GM23248 (cell line): ENCODE measurements around the gene KREMEN1. TPM values are rescaled to one million over a fixed set of nuclear protein-coding genes. Genes with fewer than 3 reads are reported as not detected.

Experiments used
- DNase-seq: peaks from one replicate; pipeline ENCODE4 v3.0.0-alpha.2; 2015
- H2AFZ ChIP-seq: fragments of 200-600 bp; sonication (generic); 2 replicates; pipeline ENCODE4 v1.6.1; 2016; ENCODE audit warnings: antibody characterized with exemption
- H3F3A ChIP-seq: fragments of 200-600 bp; sonication (generic); 2 replicates; pipeline ENCODE4 v1.6.1; 2016; ENCODE audit warnings: mild to moderate bottlenecking, antibody characterized with exemption, mixed run types; ENCODE audit not compliant: insufficient read depth
- H3K27ac ChIP-seq: fragments of 200-600 bp; sonication (generic); 2 replicates; pipeline ENCODE4 v1.5.1; 2016; ENCODE audit warnings: mild to moderate bottlenecking
- H3K27me3 ChIP-seq: fragments of 200-600 bp; sonication (generic); replicated peaks from 2 replicates; pipeline ENCODE4 v1.6.1; 2016; ENCODE audit warnings: mild to moderate bottlenecking; ENCODE audit not compliant: insufficient read depth
- H3K36me3 ChIP-seq: fragments of 200-600 bp; sonication (generic); 2 replicates; pipeline ENCODE4 v1.6.1; 2016; ENCODE audit warnings: low read depth, mild to moderate bottlenecking
- H3K4me1 ChIP-seq: fragments of 200-600 bp; sonication (generic); 2 replicates; pipeline ENCODE4 v1.6.1; 2016; ENCODE audit warnings: mild to moderate bottlenecking; ENCODE audit not compliant: insufficient read depth
- H3K4me2 ChIP-seq: fragments of 200-600 bp; sonication (generic); one replicate; pipeline ENCODE4 v1.6.1; 2016; ENCODE audit warnings: mild to moderate bottlenecking; ENCODE audit not compliant: unreplicated experiment
- H3K4me3 ChIP-seq: fragments of 200-600 bp; sonication (generic); 2 replicates; pipeline ENCODE4 v1.5.1; 2016; ENCODE audit warnings: mild to moderate bottlenecking
- H3K79me2 ChIP-seq: fragments of 200-600 bp; sonication (generic); 2 replicates; pipeline ENCODE4 v1.6.1; 2016; ENCODE audit warnings: mild to moderate bottlenecking; ENCODE audit not compliant: insufficient read depth
- H3K9ac ChIP-seq: fragments of 200-600 bp; sonication (generic); 2 replicates; pipeline ENCODE4 v1.6.1; 2016; ENCODE audit warnings: mild to moderate bottlenecking
- H3K9me2 ChIP-seq: fragments of 200-600 bp; sonication (generic); 2 replicates; pipeline ENCODE4 v1.6.1; 2016; ENCODE audit warnings: mixed run types, mild to moderate bottlenecking, moderate library complexity; ENCODE audit not compliant: insufficient read depth
- H3K9me3 ChIP-seq: fragments of 200-600 bp; sonication (generic); one replicate; pipeline ENCODE4 v1.6.1; 2017; ENCODE audit warnings: low read depth
- H4K20me1 ChIP-seq: fragments of 200-600 bp; sonication (generic); 2 replicates; pipeline ENCODE4 v1.6.0; 2016; ENCODE audit not compliant: insufficient read depth
- EZH2 ChIP-seq: fragments of 200-600 bp; sonication (generic); IDR thresholded peaks from 2 replicates; pipeline ENCODE4 v1.6.1; 2018; ENCODE audit warnings: antibody characterized with exemption, mild to moderate bottlenecking; ENCODE audit not compliant: insufficient read depth, poor library complexity, severe bottlenecking
- EZH2phosphoT487 ChIP-seq: fragments of 200-600 bp; sonication (generic); IDR thresholded peaks from 2 replicates; pipeline ENCODE4 v1.6.1; 2018; ENCODE audit warnings: antibody characterized with exemption, moderate library complexity, mild to moderate bottlenecking, low read depth; ENCODE audit not compliant: insufficient read depth
- WGBS, 2 experiments: methylation state at CpG; one replicate each; pipeline ENCODE4 v1.1.6; 2015 to 2017; ENCODE audit warnings: low lambda C conversion rate in 2 of 2, low coverage in 1 of 2; ENCODE audit errors: missing lambda C conversion rate in 2 of 2; 5-methylcytosine and 5-hydroxymethylcytosine counted together
- in situ Hi-C: fragments of 300-500 bp; cut with MboI; formaldehyde crosslinking; loops from 2 replicates; pipeline ENCODE4 v1.15.0; 2020
- polyA plus RNA-seq: library from polyadenylated mRNA; unstranded; fragments of >200 nt; fragmentation: Nextera tagmentation; extraction: Ambion mirVana; gene quantifications from 2 replicates; pipeline ENCODE4 v1.2.1, GENCODE V29; 2016
- total RNA-seq: library from RNA; depleted of rRNA; stranded (reverse); fragments of >200 nt; shearing (Covaris generic); gene quantifications from 2 replicates; pipeline ENCODE4 v1.2.3, GENCODE V29; 2014

KREMEN1 gene
- total and polyA plus RNA-seq, 2 experiments from 2014 or later: 4.3 to 4.4 TPM

DNA sequence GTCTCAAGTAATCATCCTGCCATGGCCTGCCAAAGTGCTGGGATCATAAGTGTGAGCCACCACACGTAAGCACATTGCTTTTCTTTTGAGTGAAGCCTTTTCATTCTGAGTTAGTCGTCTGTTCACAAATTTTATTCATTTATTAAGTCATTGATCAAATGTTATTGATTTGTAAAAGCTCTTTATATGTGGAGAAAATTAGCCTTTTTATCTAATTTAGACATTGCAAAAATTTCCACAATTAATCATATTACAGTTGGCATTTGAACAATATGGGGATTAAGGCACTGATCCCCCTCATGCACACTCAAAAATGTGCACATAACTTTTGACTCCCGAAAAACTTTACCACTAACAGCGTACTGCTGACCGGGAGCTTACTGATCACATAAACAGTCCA is 125.4 kb downstream of the KREMEN1 start:
- no peaks in the 10 kb centered on the region for H3K4me1 ChIP-seq
- no peak overlapping the region for H2AFZ ChIP-seq
- in situ Hi-C loops: no loop called here
- no peaks in the 10 kb centered on the region for H3K79me2 ChIP-seq
- H3K4me2 ChIP-seq: no peak overlapping the region
- WGBS, 2 experiments: 77 to 78% methylated on average over 5 of the region's 5 CpGs
- no peak overlapping the region for H3K27ac ChIP-seq
- H3K36me3 ChIP-seq: no peaks in the 10 kb centered on the region
- no peak for DNase-seq
- H3F3A ChIP-seq: no peaks in the 10 kb centered on the region
- no peak overlapping the region for H3K4me3 ChIP-seq
- no peak overlapping the region for H3K9ac ChIP-seq
- no peaks in the 10 kb centered on the region for H3K9me2 ChIP-seq
- peaks cover 13% of the 10 kb centered on the region; the same call in 1 of the 2 replicates for H3K27me3 ChIP-seq
- no peaks in the 10 kb centered on the region for H3K9me3 ChIP-seq
- no peaks in the 10 kb centered on the region for H4K20me1 ChIP-seq
- no peak for TF ChIP-seq EZH2phosphoT487
- no peak for TF ChIP-seq EZH2

GRCh38 chr22:29199702-29200400 is 127.0 kb downstream of the KREMEN1 start:
- Histone ChIP-seq H3K9ac (no peak overlapping the region), H3K27ac (no peak overlapping the region), H3K79me2 (no peaks in the 10 kb centered on the region), H3F3A (no peaks in the 10 kb centered on the region), H3K4me2 (no peak overlapping the region), H4K20me1 (no peaks in the 10 kb centered on the region), H3K27me3 (peaks cover 13% of the 10 kb centered on the region; the same call in 1 of the 2 replicates), H3K4me1 (no peaks in the 10 kb centered on the region), H3K9me3 (no peaks in the 10 kb centered on the region), H3K4me3 (no peak overlapping the region), H2AFZ (no peak overlapping the region), H3K36me3 (no peaks in the 10 kb centered on the region), H3K9me2 (no peaks in the 10 kb centered on the region)
- no peak for TF ChIP-seq EZH2phosphoT487
- TF ChIP-seq EZH2: no peak
- WGBS, 2 experiments: 70 to 74% methylated on average over 8 of the region's 8 CpGs
- no peak for DNase-seq
- in situ Hi-C loops: no loop called here

GRCh38 chr22:29200901-29201300 is 128.1 kb downstream of the KREMEN1 start:
- Histone ChIP-seq H3K9me2 (no peaks in the 10 kb centered on the region), H3K27ac (no peak overlapping the region), H3K9ac (no peak overlapping the region), H3K27me3 (peaks cover 13% of the 10 kb centered on the region; the same call in 1 of the 2 replicates), H3K4me2 (no peak overlapping the region), H3K4me3 (no peak overlapping the region), H3K36me3 (no peaks in the 10 kb centered on the region), H3K4me1 (no peaks in the 10 kb centered on the region), H3F3A (no peaks in the 10 kb centered on the region), H2AFZ (no peak overlapping the region), H3K79me2 (no peaks in the 10 kb centered on the region), H4K20me1 (no peaks in the 10 kb centered on the region), H3K9me3 (no peaks in the 10 kb centered on the region)
- in situ Hi-C loops: no loop called here
- TF ChIP-seq EZH2phosphoT487 (no peak), EZH2 (no peak)
- no peak for DNase-seq
- 83 to 89% methylated on average over 7 of the region's 7 CpGs for WGBS, 2 experiments

DNA sequence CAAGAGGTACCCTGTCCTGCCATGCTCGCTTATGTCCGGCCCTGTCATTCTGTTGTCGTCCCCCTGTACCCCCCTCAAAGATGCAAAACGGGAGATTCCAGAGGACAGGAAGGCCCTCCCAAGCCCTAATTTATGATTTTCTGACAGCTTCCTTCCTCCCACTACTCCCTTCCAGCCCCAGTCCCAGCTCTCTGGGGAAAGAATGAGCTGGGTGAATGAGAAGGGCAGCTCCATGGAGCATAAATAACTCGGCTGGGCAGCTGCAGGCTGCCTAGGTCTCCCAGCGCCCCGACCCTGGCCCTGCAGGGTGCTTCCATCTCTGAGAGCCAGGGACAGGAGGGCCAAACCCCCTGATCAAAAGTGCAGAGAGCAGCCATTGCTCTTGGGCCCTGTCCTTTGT is 128.9 kb downstream of the KREMEN1 start:
- Histone ChIP-seq H4K20me1 (no peaks in the 10 kb centered on the region), H3K79me2 (no peaks in the 10 kb centered on the region), H3K9ac (no peak overlapping the region), H3K9me2 (no peaks in the 10 kb centered on the region), H3K4me3 (no peak overlapping the region), H3K9me3 (no peaks in the 10 kb centered on the region), H3K4me2 (no peak overlapping the region), H3K27ac (no peak overlapping the region), H3K27me3 (peaks cover 20% of the 10 kb centered on the region), H3K36me3 (no peaks in the 10 kb centered on the region), H3F3A (no peaks in the 10 kb centered on the region), H2AFZ (no peak overlapping the region), H3K4me1 (no peaks in the 10 kb centered on the region)
- in situ Hi-C loops: no loop called here
- DNase-seq: no peak
- TF ChIP-seq EZH2: no peak
- TF ChIP-seq EZH2phosphoT487: no peak
- 79 to 81% methylated on average over 7 of the region's 7 CpGs for WGBS, 2 experiments
